Dedifferentiated amniotic fluid mesenchymal stem cell (primary cell): ENCODE measurements around the gene CFAP298.
"Not testable (repeated sequence)": the region's sequence is repeated elsewhere in the genome, so short reads cannot be mapped to it uniquely, and the experiment has no call there.

ENCODE experiments used
- DNase-seq: peaks from one replicate; pipeline ENCODE4 v3.0.0-alpha.2; 2016; ENCODE audit errors: extremely low spot score

Gene CFAP298

GRCh38 chr21:32612075-32612998 is at the start of gene CFAP298:
Gene CFAP298 (minus strand): TSS chr21:32612377. CDS start chr21:32612243, 134 bp downstream.
- peak; percentile 95 for DNase-seq

GRCh38 chr21:32661026-32661782 is 49.0 kb upstream of the CFAP298 start:
- not testable (repeated sequence) for DNase-seq

GRCh38 chr21:32658524-32658923 is 46.3 kb upstream of the CFAP298 start:
- no peak for DNase-seq

- no peak for DNase-seq
These were observed 41.2 kb upstream of the CFAP298 start for GRCh38 chr21:32653326-32653901.

- no peak for DNase-seq
These were observed 36.0 kb upstream of the CFAP298 start for GRCh38 chr21:32648165-32648564.

- DNase-seq = no peak
These were observed 33.3 kb upstream of the CFAP298 start for GRCh38 chr21:32645261-32646182.

- no peak for DNase-seq
These were observed 29.8 kb upstream of the CFAP298 start for GRCh38 chr21:32641710-32642698.

GRCh38 chr21:32626621-32627196 is 14.5 kb upstream of the CFAP298 start:
- no peak for DNase-seq

- DNase-seq = not testable (repeated sequence)
These were observed 6.0 kb upstream of the CFAP298 start for GRCh38 chr21:32618218-32618617.

- no peak for DNase-seq
These were observed 1.4 kb upstream of the CFAP298 start for GRCh38 chr21:32613436-32614043.

GRCh38 chr21:32612999-32613337 is 791 bp upstream of the CFAP298 start:
- no peak for DNase-seq

- no peak for DNase-seq
These were observed 643 bp downstream of the CFAP298 start for GRCh38 chr21:32611471-32611997.

- not testable (repeated sequence) for DNase-seq
These were observed 1.2 kb downstream of the CFAP298 start for GRCh38 chr21:32610940-32611339.

- no peak for DNase-seq
These were observed 3.3 kb downstream of the CFAP298 start for GRCh38 chr21:32608851-32609250.

- DNase-seq = no peak
These were observed 6.7 kb downstream of the CFAP298 start for GRCh38 chr21:32605469-32605868.

- no peak for DNase-seq
These were observed 7.7 kb downstream of the CFAP298 start for GRCh38 chr21:32604464-32604863.

- DNase-seq = no peak
These were observed 9.0 kb downstream of the CFAP298 start for GRCh38 chr21:32603131-32603530.

- DNase-seq = no peak
These were observed 10.1 kb downstream of the CFAP298 start for GRCh38 chr21:32602099-32602498.

- no peak for DNase-seq
These were observed 12.7 kb downstream of the CFAP298 start for GRCh38 chr21:32599526-32599925.
